Loucy (cell line): ENCODE measurements around the gene VAPB.

ENCODE experiments used
- H2AFZ ChIP-seq: fragments of 200-600 bp; sonication (generic); 2 replicates; pipeline ENCODE4 v1.6.0; 2016; ENCODE audit warnings: antibody characterized with exemption, mild to moderate bottlenecking, low read length, moderate library complexity
- H3F3A ChIP-seq: fragments of 200-600 bp; 2 replicates; pipeline ENCODE4 v1.6.0; 2016; ENCODE audit warnings: antibody characterized with exemption, low read depth, mild to moderate bottlenecking
- H3K27me3 ChIP-seq: fragments of 200-600 bp; sonication (generic); 2 replicates; pipeline ENCODE4 v1.6.1; 2014; ENCODE audit warnings: low read length, mild to moderate bottlenecking; ENCODE audit not compliant: insufficient read depth, poor library complexity, severe bottlenecking
- H3K36me3 ChIP-seq: fragments of 200-600 bp; sonication (generic); 2 replicates; pipeline ENCODE4 v1.6.1; 2016; ENCODE audit warnings: low read length; ENCODE audit not compliant: insufficient read depth
- H3K4me1 ChIP-seq: fragments of 200-600 bp; sonication (generic); 2 replicates; pipeline ENCODE4 v1.5.1; 2014; ENCODE audit warnings: low read length, mild to moderate bottlenecking; ENCODE audit not compliant: insufficient read depth, poor library complexity, severe bottlenecking
- H3K4me2 ChIP-seq: fragments of 200-600 bp; sonication (generic); 2 replicates; pipeline ENCODE4 v1.6.0; 2014; ENCODE audit warnings: antibody characterized with exemption, low read length, low read depth, mild to moderate bottlenecking; ENCODE audit not compliant: poor library complexity, severe bottlenecking
- H3K4me3 ChIP-seq: fragments of 200-600 bp; sonication (generic); 2 replicates; pipeline ENCODE4 v1.5.1; 2014; ENCODE audit warnings: low read length, mild to moderate bottlenecking, mixed read lengths; ENCODE audit not compliant: poor library complexity, severe bottlenecking
- H3K79me2 ChIP-seq: fragments of 200-600 bp; sonication (generic); 2 replicates; pipeline ENCODE4 v1.6.1; 2014; ENCODE audit warnings: low read length; ENCODE audit not compliant: insufficient read depth
- H3K9ac ChIP-seq: fragments of 200-600 bp; sonication (generic); 2 replicates; pipeline ENCODE4 v1.6.0; 2014; ENCODE audit warnings: mild to moderate bottlenecking, low read depth, low read length, moderate library complexity; ENCODE audit not compliant: poor library complexity, severe bottlenecking
- H3K9me2 ChIP-seq: fragments of 200-600 bp; sonication (generic); replicated peaks from 2 replicates; pipeline ENCODE4 v1.6.1; 2016; ENCODE audit warnings: low read depth, low read length, mixed read lengths
- H3K9me3 ChIP-seq: fragments of 200-600 bp; sonication (generic); 2 replicates; pipeline ENCODE4 v1.6.1; 2014; ENCODE audit warnings: mild to moderate bottlenecking, antibody characterized with exemption, low read length, low read depth; ENCODE audit not compliant: insufficient read depth
- H4K20me1 ChIP-seq: fragments of 200-600 bp; sonication (generic); 2 replicates; pipeline ENCODE4 v1.6.0; 2014; ENCODE audit warnings: antibody characterized with exemption, low read length, mild to moderate bottlenecking; ENCODE audit not compliant: insufficient read depth, poor library complexity, severe bottlenecking
- EZH2phosphoT487 ChIP-seq: fragments of 200-600 bp; IDR thresholded peaks from 2 replicates; pipeline ENCODE4 v1.6.1; 2018; ENCODE audit warnings: antibody characterized with exemption, mild to moderate bottlenecking, moderate library complexity, borderline replicate concordance
- TF ChIP-seq, protein P1 (sequence below): fragments of 200-600 bp; sonication (generic); conservative IDR thresholded peaks from 2 replicates; pipeline ENCODE4 v1.5.1; 2014; ENCODE audit warnings: mild to moderate bottlenecking, antibody characterized with exemption, low read length

The VAPB gene

DNA sequence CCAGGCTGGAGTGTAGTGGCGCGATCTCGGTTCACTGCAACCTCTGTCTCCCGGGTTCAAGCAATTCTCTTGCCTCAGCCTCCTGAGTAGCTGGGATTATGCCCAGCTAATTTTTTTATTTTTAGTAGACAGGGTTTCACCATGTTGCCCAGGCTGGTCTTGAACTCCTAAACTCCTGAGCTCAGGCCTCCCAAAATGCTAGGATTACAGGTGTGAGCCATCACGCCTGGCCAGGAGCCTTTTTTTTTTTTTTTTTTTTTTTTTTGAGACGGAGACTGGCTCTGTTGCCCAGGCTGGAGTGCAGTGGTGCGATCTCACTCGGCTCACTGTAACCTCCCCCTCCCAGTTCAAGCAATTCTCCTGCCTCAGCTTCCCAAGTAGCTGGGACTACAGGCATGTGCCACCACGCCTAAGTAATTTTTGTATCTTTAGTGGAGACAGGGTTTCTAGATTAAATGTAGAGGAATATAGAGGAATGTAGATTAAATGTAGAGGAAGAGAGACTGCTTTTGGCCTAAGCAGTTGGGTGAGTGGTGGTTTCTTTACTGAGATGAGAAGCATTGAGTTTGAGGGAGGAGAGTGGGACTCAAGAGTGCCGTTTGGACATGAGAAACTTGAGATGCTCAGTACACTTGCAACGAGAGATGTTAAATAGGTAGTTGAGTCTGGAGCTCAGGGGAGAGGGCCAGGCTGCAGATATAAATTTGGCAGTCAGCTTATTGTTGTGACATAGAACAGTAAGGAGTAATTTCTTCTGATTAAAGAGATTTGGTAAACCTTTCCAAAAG, 16.7 kb downstream of the VAPB start:
- no peaks in the 10 kb centered on the region for H3F3A ChIP-seq
- H3K9me2 ChIP-seq = no peaks in the 10 kb centered on the region
- TF ChIP-seq, protein P1, sequence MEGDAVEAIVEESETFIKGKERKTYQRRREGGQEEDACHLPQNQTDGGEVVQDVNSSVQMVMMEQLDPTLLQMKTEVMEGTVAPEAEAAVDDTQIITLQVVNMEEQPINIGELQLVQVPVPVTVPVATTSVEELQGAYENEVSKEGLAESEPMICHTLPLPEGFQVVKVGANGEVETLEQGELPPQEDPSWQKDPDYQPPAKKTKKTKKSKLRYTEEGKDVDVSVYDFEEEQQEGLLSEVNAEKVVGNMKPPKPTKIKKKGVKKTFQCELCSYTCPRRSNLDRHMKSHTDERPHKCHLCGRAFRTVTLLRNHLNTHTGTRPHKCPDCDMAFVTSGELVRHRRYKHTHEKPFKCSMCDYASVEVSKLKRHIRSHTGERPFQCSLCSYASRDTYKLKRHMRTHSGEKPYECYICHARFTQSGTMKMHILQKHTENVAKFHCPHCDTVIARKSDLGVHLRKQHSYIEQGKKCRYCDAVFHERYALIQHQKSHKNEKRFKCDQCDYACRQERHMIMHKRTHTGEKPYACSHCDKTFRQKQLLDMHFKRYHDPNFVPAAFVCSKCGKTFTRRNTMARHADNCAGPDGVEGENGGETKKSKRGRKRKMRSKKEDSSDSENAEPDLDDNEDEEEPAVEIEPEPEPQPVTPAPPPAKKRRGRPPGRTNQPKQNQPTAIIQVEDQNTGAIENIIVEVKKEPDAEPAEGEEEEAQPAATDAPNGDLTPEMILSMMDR = no peak
- no peak for TF ChIP-seq EZH2phosphoT487
- H3K36me3 ChIP-seq = no peaks in the 10 kb centered on the region
- no peak overlapping the region for H3K9ac ChIP-seq
- H3K9me3 ChIP-seq = no peaks in the 10 kb centered on the region
- no peak overlapping the region for H3K4me3 ChIP-seq
- H3K4me1 ChIP-seq = peaks cover 20% of the 10 kb centered on the region
- H4K20me1 ChIP-seq = peaks cover 91% of the 10 kb centered on the region
- H3K4me2 ChIP-seq = no peak overlapping the region
- no peaks in the 10 kb centered on the region for H3K27me3 ChIP-seq
- H2AFZ ChIP-seq = no peak overlapping the region
- peaks cover 100% of the 10 kb centered on the region for H3K79me2 ChIP-seq

DNA sequence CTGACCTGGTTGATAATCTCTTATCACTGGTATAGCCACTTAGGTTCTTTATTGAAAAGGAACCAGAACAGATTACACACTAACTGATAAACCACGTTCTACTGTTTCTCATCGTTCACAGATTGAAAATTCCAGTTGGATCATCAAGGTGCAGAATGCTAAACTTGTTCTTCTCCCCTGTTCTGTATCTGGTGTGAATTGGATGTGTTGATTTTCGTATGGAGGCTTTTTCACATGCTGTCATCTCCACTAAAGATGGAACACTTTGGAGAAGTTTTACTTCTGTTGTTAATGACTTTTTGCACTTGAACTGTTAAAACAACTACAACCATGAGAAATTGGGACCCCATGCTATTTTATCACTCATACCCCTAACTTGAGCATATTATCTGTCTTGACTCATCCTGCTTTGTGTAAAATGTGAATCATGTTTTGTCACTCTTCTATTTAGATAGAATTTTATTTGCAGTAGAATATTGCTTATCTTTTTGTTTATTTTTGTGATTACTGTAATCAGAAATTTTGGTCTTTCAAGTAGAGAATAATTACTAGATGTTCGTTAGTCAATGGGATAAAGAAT, 17.5 kb downstream of the VAPB start:
- no peak for TF ChIP-seq EZH2phosphoT487
- TF ChIP-seq, protein P1 = no peak
- Histone ChIP-seq H3F3A (no peaks in the 10 kb centered on the region), H3K4me3 (no peak overlapping the region), H3K9me3 (no peaks in the 10 kb centered on the region), H3K79me2 (peaks cover 100% of the 10 kb centered on the region), H3K27me3 (no peaks in the 10 kb centered on the region), H3K36me3 (no peaks in the 10 kb centered on the region), H3K9me2 (no peaks in the 10 kb centered on the region), H2AFZ (no peak overlapping the region), H3K4me2 (no peak overlapping the region), H3K4me1 (peaks cover 15% of the 10 kb centered on the region), H4K20me1 (peaks cover 91% of the 10 kb centered on the region), H3K9ac (no peak overlapping the region)

DNA sequence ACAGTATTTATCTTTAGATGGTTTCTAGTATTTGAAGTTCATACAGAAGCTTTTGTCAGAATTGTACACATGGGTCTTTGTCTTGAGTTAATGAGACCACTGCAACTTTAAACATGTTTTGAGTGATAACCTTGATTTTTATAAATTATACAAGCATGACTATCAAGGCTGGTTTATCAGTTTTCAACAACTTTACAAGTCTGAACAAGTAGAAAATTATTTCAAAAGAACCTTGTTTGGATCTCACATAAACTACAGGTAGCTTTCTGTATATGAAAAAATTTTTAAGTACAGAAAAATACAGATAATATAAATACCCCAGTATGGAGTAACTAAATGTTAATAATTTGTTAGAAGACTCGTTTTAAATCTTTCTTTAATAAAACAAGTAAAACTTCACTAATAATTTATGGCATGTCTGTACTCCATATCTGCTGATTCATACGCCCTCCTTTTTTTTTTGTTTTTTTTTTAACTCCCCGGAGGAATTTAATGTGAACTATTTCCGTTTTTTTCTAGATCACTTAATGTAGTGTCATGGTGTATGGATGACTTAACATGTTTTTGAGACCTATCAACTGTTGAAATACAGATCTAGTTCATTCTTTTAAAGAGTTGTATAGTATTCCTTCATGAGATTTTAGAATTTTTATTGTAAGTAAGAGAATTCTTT, 18.3 kb downstream of the VAPB start:
- H3K9me3 ChIP-seq = no peaks in the 10 kb centered on the region
- no peaks in the 10 kb centered on the region for H3K36me3 ChIP-seq
- H3K4me1 ChIP-seq = peaks cover 11% of the 10 kb centered on the region
- no peak overlapping the region for H3K9ac ChIP-seq
- no peaks in the 10 kb centered on the region for H3F3A ChIP-seq
- H3K4me3 ChIP-seq = no peak overlapping the region
- H2AFZ ChIP-seq = no peak overlapping the region
- peaks cover 89% of the 10 kb centered on the region for H4K20me1 ChIP-seq
- peaks cover 100% of the 10 kb centered on the region for H3K79me2 ChIP-seq
- H3K9me2 ChIP-seq = no peaks in the 10 kb centered on the region
- H3K27me3 ChIP-seq = no peaks in the 10 kb centered on the region
- TF ChIP-seq, protein P1 = no peak
- TF ChIP-seq EZH2phosphoT487 = no peak
- H3K4me2 ChIP-seq = no peak overlapping the region
